Upper lobe of right lung (tissue), 1 donor: Measurements from ENCODE around the gene OR2A2. TPM values are rescaled to one million over a fixed set of nuclear protein-coding genes. Genes with fewer than 3 reads are reported as not detected.
"Not testable (repeated sequence)": the region's sequence is repeated elsewhere in the genome, so short reads cannot be mapped to it uniquely, and the experiment has no call there.

Source experiments
- ATAC-seq: fragments of 200-7000 bp; cut with Tn5 transposase; one replicate; pipeline ENCODE4 v1.9.1; 2020; ENCODE audit warnings: mild to moderate bottlenecking, moderate library complexity
- DNase-seq: peaks from one replicate; pipeline ENCODE4 v3.0.0-alpha.2; 2020
- H3K27ac ChIP-seq: fragments of 200-600 bp; one replicate; pipeline ENCODE4 v1.8.0; 2022
- H3K27me3 ChIP-seq: fragments of 200-600 bp; one replicate; pipeline ENCODE4 v1.8.0; 2022; ENCODE audit warnings: mild to moderate bottlenecking
- H3K36me3 ChIP-seq: fragments of 200-600 bp; one replicate; pipeline ENCODE4 v1.8.0; 2022
- H3K4me1 ChIP-seq: fragments of 200-600 bp; one replicate; pipeline ENCODE4 v1.8.0; 2022
- H3K4me3 ChIP-seq: fragments of 200-600 bp; one replicate; pipeline ENCODE4 v1.8.0; 2022; ENCODE audit warnings: mild to moderate bottlenecking
- H3K9me3 ChIP-seq: fragments of 200-600 bp; one replicate; pipeline ENCODE4 v1.8.0; 2022
- CTCF ChIP-seq: fragments of 200-600 bp; IDR thresholded peaks from one replicate; pipeline ENCODE4 v1.8.0; 2022; ENCODE audit warnings: antibody characterized with exemption
- intact Hi-C: fragments of 100-400 bp; cut with DNase I; formaldehyde crosslinking; loops from one replicate; pipeline ENCODE4 v1.11.0; 2022
- total RNA-seq: library from RNA; stranded (reverse); fragmentation: NEBNext Ultra II Directional; extraction: Animal tissue kit (Norgen Biotek cat#: 25700); gene quantifications from one replicate; pipeline ENCODE4 v1.2.1, GENCODE V29; 2021
- donor health status: DM: no; HTN: yes; CAD: no; lungs with severe emphysema.

Gene OR2A2
- total RNA-seq, 1 donor from 2014 or later = not detected

- intact Hi-C loops = no loop called here
- DNase-seq = peak; percentile 94
- no peaks in the 10 kb centered on the region for H3K36me3 ChIP-seq
- no peak overlapping the region for H3K27ac ChIP-seq
- TF ChIP-seq CTCF = peak; percentile 88
- H3K4me1 ChIP-seq = no peaks in the 10 kb centered on the region
- ATAC-seq = peak; percentile 99
- H3K27me3 ChIP-seq = no peaks in the 10 kb centered on the region
- no peaks in the 10 kb centered on the region for H3K9me3 ChIP-seq
- no peak overlapping the region for H3K4me3 ChIP-seq
These were observed 18.4 kb downstream of the OR2A2 start for GRCh38 chr7:144127714-144128334.

GRCh38 chr7:144129601-144130000, 20.2 kb downstream of the OR2A2 start:
- H3K4me1 ChIP-seq, H3K27ac ChIP-seq, H3K4me3 ChIP-seq, ATAC-seq, H3K9me3 ChIP-seq, intact Hi-C loops, DNase-seq, H3K36me3 ChIP-seq, H3K27me3 ChIP-seq: not testable (repeated sequence)

- no peaks in the 10 kb centered on the region for H3K9me3 ChIP-seq
- ATAC-seq (no peak), DNase-seq (no peak)
- no peak overlapping the region for H3K4me3 ChIP-seq
- intact Hi-C loops = no loop called here
- no peaks in the 10 kb centered on the region for H3K4me1 ChIP-seq
- no peaks in the 10 kb centered on the region for H3K27me3 ChIP-seq
- no peak overlapping the region for H3K27ac ChIP-seq
- H3K36me3 ChIP-seq = no peaks in the 10 kb centered on the region
- TF ChIP-seq CTCF = no peak
These were observed 21.3 kb downstream of the OR2A2 start for GRCh38 chr7:144130730-144131129.

- H3K36me3 ChIP-seq = no peaks in the 10 kb centered on the region
- intact Hi-C loops = no loop called here
- ATAC-seq = no peak
- H3K4me3 ChIP-seq = no peak overlapping the region
- H3K27ac ChIP-seq = no peak overlapping the region
- no peaks in the 10 kb centered on the region for H3K4me1 ChIP-seq
- H3K9me3 ChIP-seq = no peaks in the 10 kb centered on the region
- no peaks in the 10 kb centered on the region for H3K27me3 ChIP-seq
- no peak for DNase-seq
- TF ChIP-seq CTCF = no peak
These were observed 22.9 kb downstream of the OR2A2 start for GRCh38 chr7:144132262-144132661.

GRCh38 chr7:144133307-144133706, 23.9 kb downstream of the OR2A2 start:
- no peak overlapping the region for H3K4me3 ChIP-seq
- TF ChIP-seq CTCF = no peak
- intact Hi-C loops = no loop called here

GRCh38 chr7:144134116-144134515, 24.7 kb downstream of the OR2A2 start:
- no peak for DNase-seq
- ATAC-seq = no peak
- H3K27ac ChIP-seq = no peak overlapping the region
- no peaks in the 10 kb centered on the region for H3K36me3 ChIP-seq
- intact Hi-C loops = no loop called here
- H3K4me1 ChIP-seq = no peaks in the 10 kb centered on the region
- no peaks in the 10 kb centered on the region for H3K27me3 ChIP-seq
- TF ChIP-seq CTCF = no peak
- H3K4me3 ChIP-seq = no peak overlapping the region
- no peaks in the 10 kb centered on the region for H3K9me3 ChIP-seq

More at GRCh38 chr7:144133307-144133706, 23.9 kb downstream of the OR2A2 start:
- no peak for ATAC-seq
- H3K27ac ChIP-seq = no peak overlapping the region
- no peaks in the 10 kb centered on the region for H3K4me1 ChIP-seq
- no peaks in the 10 kb centered on the region for H3K9me3 ChIP-seq
- no peaks in the 10 kb centered on the region for H3K27me3 ChIP-seq
- DNase-seq = no peak
- no peaks in the 10 kb centered on the region for H3K36me3 ChIP-seq
